GM12875 (cell line): ENCODE results near the gene RPRD1A.

ENCODE experiments used
- H3K4me3 ChIP-seq: one replicate; pipeline ENCODE4 v1.5.1; 2011; ENCODE audit warnings: low read depth, low read length, control low read depth
- TF ChIP-seq, protein P1 (sequence below): IDR thresholded peaks from 2 replicates; pipeline ENCODE4 v1.5.1; 2011; ENCODE audit warnings: low read depth, mild to moderate bottlenecking, control low read depth, inconsistent platforms, low read length, moderate library complexity, borderline replicate concordance; ENCODE audit not compliant: insufficient read depth

The RPRD1A gene

DNA sequence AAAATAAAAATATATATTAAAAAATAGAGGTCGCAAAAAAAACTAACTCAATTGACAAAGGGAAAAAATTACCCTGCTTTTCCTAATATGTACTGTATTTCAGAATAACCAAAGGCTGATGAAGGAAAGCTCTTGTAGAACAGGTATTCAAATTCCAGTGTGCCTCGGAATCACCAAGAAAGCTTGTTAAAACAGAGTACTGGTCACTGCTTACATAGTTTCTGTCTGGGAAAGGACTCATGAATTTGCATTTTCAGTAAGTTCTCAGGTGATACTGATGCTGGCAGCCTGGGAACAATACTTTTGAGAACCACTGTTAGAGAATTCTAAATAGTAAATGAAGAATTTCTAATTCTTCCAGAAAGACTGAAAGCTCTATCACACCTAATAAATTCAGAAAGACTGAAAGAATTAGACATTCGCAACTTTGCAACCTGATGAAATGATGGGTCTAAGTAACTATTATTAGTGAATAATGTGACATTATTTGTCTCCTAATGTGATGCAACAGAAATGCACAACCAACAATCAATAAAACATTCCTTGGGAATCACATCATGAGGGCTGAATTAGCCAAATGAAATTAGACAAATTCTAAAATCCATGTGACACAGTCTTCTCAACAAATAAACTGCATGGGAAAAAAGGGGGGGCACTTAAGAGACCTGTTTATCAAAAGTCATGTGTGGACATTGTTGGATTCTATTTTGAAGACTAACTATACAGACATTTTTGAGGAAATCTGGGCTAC, 21.9 kb downstream of the RPRD1A start:
- H3K4me3 ChIP-seq: no peak overlapping the region
- TF ChIP-seq, protein P1, sequence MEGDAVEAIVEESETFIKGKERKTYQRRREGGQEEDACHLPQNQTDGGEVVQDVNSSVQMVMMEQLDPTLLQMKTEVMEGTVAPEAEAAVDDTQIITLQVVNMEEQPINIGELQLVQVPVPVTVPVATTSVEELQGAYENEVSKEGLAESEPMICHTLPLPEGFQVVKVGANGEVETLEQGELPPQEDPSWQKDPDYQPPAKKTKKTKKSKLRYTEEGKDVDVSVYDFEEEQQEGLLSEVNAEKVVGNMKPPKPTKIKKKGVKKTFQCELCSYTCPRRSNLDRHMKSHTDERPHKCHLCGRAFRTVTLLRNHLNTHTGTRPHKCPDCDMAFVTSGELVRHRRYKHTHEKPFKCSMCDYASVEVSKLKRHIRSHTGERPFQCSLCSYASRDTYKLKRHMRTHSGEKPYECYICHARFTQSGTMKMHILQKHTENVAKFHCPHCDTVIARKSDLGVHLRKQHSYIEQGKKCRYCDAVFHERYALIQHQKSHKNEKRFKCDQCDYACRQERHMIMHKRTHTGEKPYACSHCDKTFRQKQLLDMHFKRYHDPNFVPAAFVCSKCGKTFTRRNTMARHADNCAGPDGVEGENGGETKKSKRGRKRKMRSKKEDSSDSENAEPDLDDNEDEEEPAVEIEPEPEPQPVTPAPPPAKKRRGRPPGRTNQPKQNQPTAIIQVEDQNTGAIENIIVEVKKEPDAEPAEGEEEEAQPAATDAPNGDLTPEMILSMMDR: no peak

DNA sequence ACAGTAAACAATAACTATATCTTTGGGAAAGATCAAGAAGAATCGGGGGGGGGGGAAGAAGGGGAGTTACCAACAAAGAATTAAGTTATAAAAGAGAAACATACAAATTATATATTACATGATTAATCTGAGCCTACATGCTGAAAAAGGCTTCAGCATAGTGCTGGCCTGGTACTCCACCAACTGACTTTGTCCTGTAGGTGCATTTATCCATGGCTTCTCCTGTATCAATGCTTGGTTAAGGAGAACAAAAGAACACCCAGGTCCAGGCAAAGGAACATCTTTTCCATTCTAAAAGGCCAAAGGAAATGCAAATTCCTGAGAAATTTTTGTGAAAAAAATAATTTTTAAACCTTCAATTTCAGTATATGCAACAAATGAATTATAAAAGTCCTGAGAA, 24.2 kb downstream of the RPRD1A start:
- TF ChIP-seq, protein P1: no peak

DNA sequence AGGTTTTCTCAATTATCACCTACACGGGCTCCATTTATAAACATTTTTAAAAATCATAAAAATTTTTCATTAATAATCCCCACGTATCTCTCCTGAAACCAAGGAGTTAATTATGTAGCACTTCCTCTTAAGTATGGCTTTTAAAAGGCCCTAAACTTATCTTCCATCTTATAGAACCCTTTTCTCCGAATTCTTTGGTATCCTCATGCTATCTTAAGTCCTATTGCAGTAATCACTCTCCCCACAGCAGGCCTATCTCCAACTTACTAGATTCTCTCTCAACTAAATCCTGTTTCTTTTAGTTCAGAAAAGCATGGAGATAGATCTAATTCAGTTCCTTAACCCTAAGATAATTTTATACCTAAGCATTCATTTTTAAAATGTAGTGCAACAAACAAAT, 26.2 kb downstream of the RPRD1A start:
- TF ChIP-seq, protein P1: no peak
- no peak overlapping the region for H3K4me3 ChIP-seq

More for the DNA sequence above, 24.2 kb downstream of the RPRD1A start:
- H3K4me3 ChIP-seq: no peak overlapping the region

DNA sequence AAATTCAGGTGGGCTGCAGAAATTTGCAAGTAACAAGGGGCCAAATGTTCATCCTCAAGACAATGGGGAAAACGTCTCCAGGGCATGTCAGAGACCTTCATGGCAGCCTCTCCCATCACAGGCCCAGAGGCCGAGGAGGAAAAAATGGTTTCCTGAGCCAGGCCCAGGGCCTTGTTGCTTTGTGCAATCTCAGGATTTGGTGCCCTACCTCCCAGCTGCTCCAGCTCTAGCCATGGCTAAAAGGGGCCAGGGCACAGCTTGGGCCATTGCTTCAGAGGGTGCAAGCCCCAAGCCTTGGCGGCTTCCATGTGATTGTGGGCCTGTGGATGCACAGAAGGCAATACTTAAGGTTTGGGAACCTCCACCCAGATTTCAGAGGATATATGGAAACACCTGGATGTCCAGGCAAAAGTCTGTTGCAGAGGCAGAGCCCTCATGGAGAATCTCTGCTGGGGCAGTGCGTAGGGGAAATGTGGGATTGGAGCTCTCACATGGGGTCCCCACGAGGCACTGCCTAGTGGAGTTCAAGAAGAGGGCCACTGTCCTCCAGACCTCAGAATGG, 29.2 kb downstream of the RPRD1A start:
- no peak overlapping the region for H3K4me3 ChIP-seq
- TF ChIP-seq, protein P1: no peak

DNA sequence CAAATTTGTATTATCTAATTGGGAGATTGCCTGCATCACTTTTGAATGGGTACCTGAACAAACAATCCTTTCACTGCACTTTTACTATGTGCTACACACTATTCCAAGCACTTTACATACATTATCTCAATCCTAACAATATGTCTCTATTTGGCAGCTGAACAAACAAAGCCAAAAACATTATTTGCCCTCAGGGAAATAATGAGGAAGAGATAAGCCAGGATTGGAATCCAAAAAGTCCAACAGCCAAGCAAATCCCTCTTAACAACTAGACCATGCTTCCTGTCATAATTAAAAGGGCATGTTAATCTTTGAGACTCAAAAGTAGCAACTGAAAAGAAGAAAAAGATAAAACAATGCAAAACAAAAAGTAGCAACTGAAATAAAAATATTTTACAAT, 32.1 kb downstream of the RPRD1A start:
- H3K4me3 ChIP-seq: no peak overlapping the region

DNA sequence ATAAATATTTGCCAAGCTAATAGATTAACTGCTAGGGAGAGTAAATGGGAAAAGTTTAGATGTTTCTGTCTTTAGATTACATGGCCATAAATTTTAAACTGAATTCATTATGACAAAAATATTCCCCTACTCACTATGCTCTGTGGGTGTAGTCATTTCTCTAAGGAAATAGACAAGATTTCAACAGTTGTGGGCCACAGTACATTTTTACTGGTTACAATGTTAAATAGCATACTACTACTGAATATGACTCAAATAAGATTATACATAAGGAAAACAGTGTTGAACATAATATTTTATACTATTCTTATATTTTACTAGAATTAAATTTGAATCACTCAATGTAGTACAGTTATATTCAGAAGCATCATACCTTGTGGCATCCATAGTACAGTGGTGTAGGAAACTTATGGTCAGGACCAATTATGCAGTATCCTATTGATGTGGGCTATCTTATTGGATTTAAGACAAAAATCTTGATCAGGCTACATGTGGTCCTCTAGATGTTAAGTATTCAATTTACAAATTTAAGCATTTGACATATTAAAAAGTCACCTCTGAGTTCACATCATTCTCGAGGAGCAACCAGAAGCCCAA, 33.0 kb downstream of the RPRD1A start:
- H3K4me3 ChIP-seq: no peak overlapping the region
- TF ChIP-seq, protein P1: no peak

More for the DNA sequence above, 32.1 kb downstream of the RPRD1A start:
- TF ChIP-seq, protein P1: no peak
